ENCODE data around the gene AADAT.

AADAT gene

GRCh38 chr4:170033999-170034398 is 55.8 kb downstream of the AADAT start:
- DNase-seq (ENCODE audit: low read depth) = no peak

- no peak for DNase-seq (ENCODE audit: low read depth)
These were observed 59.6 kb downstream of the AADAT start for GRCh38 chr4:170030121-170030520.

GRCh38 chr4:170027181-170027829 is 62.5 kb downstream of the AADAT start:
- DNase-seq (ENCODE audit: low read depth) = peak; percentile 75

- peak; percentile 69 for DNase-seq (ENCODE audit: low read depth)
These were observed 63.3 kb downstream of the AADAT start, which contains the start of gene MFAP3L for GRCh38 chr4:170026253-170027021. TSS of gene MFAP3L (minus strand) at chr4:170026395. CDS start at chr4:170005877, 20,518 bp downstream.

- DNase-seq (ENCODE audit: low read depth) = no peak
These were observed 64.1 kb downstream of the AADAT start for GRCh38 chr4:170025523-170026252.

- DNase-seq (ENCODE audit: low read depth) = no peak
These were observed 67.5 kb downstream of the AADAT start for GRCh38 chr4:170022211-170022610.

GRCh38 chr4:170017252-170017651 is 72.5 kb downstream of the AADAT start:
- no peak for DNase-seq (ENCODE audit: low read depth)

GRCh38 chr4:170015285-170015684 is 74.5 kb downstream of the AADAT start:
- no peak for DNase-seq (ENCODE audit: low read depth)

- no peak for DNase-seq (ENCODE audit: low read depth)
These were observed 75.3 kb downstream of the AADAT start for GRCh38 chr4:170014359-170015011.

GRCh38 chr4:170012629-170012958 is 77.2 kb downstream of the AADAT start:
- no peak for DNase-seq (ENCODE audit: low read depth)

- DNase-seq (ENCODE audit: low read depth) = no peak
These were observed 77.7 kb downstream of the AADAT start for GRCh38 chr4:170011921-170012628.
